HCT116 (cell line): ENCODE measurements around the gene SLC22A5.

Experiments used
- CBX3 ChIP-seq: IDR thresholded peaks from 2 replicates; pipeline ENCODE4 v1.6.1; 2012; ENCODE audit warnings: low read depth
- EZH2phosphoT487 ChIP-seq: fragments of 200-600 bp; IDR thresholded peaks from 2 replicates; pipeline ENCODE4 v1.6.1; 2018; ENCODE audit warnings: antibody characterized with exemption, borderline replicate concordance
- JUND ChIP-seq: IDR thresholded peaks from 2 replicates; pipeline ENCODE4 v1.6.1; 2012
- POLR2AphosphoS5 ChIP-seq: IDR thresholded peaks from 2 replicates; pipeline ENCODE4 v1.6.1; 2011; ENCODE audit warnings: mild to moderate bottlenecking, low read depth, low read length, moderate library complexity
- ZNF274 ChIP-seq: fragments of 200-500 bp; sonication (Bioruptor generic); IDR thresholded peaks from 2 replicates; pipeline ENCODE4 v1.6.1; 2014; ENCODE audit warnings: mild to moderate bottlenecking, low read depth, low read length, inconsistent platforms

DNA sequence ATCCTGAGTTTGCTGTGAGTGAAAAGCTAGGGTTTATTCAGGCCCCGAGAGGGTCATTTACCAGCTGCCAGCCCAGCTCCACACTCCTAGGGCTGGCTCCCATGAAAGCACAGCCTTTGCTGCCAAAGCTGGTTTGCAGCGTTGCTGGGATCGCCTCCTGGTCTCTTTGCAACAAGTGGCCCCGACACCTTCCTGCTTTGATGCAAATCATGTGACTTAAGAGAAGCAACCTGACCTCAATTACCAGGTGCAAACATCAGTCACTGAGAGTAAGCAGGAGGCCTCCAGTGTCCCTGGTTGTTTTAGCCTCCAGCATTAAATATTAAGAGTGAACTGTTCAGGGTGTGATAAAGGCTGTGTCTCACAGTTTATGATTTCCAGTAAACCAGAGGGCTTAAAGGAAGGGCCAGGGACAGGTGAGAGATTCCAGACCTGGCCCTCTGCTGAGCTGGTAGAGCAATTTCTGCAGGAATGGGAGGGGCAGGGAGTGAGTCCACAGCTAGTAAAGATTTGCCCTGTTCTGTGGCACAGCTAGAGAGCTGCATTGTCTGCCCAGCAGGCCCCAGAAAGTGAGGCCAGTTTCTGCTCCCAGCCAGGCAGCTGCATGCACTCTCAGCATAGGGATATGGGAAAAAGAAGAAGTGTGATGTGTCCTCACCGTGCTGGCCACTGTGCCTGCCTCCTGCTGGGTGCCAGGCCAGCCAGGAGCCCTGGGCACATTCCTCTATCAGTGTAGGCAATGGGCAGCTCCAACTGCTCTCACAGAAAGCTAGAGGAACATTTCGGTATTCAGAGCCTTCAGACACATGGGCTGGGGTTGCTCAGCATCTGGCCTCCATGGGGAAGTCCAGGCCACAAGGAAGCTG lies 58.0 kb downstream of the SLC22A5 start:
- TF ChIP-seq ZNF274 (no peak), POLR2AphosphoS5 (no peak), EZH2phosphoT487 (no peak), JUND (no peak), CBX3 (no peak)
